Measurements from ENCODE around the gene TNNT2.

The TNNT2 gene

DNA sequence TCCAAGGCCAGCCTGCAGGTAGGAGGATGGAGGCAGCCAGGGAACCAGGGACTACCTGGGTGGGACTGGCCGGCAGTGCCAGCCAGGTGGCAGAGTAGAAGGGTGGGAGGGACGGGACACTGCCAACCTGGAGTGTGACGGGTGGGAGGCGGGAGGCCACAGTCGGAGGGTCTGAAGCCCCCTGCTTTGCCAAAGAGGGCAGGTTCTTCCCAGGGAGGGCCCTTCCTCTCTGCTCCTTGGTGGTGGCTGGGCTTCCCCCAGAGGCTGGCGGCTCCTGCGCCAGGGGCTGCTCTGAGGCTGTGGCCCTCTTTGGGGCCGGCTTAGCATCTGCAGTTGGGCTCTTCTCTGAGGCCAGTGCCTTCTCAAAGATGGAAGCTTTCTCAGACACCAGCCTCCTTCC lies 8.7 kb upstream of the TNNT2 start:
- TF ChIP-seq, protein P1, sequence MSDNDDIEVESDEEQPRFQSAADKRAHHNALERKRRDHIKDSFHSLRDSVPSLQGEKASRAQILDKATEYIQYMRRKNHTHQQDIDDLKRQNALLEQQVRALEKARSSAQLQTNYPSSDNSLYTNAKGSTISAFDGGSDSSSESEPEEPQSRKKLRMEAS (IDR thresholded peaks at IDR 0.05; ENCODE audit: low read depth, low read length): no peak
- TF ChIP-seq, protein P2, sequence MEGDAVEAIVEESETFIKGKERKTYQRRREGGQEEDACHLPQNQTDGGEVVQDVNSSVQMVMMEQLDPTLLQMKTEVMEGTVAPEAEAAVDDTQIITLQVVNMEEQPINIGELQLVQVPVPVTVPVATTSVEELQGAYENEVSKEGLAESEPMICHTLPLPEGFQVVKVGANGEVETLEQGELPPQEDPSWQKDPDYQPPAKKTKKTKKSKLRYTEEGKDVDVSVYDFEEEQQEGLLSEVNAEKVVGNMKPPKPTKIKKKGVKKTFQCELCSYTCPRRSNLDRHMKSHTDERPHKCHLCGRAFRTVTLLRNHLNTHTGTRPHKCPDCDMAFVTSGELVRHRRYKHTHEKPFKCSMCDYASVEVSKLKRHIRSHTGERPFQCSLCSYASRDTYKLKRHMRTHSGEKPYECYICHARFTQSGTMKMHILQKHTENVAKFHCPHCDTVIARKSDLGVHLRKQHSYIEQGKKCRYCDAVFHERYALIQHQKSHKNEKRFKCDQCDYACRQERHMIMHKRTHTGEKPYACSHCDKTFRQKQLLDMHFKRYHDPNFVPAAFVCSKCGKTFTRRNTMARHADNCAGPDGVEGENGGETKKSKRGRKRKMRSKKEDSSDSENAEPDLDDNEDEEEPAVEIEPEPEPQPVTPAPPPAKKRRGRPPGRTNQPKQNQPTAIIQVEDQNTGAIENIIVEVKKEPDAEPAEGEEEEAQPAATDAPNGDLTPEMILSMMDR (IDR thresholded peaks at IDR 0.05; ENCODE audit: low read depth, low read length): no peak
- TF ChIP-seq MYC (IDR thresholded peaks at IDR 0.05; ENCODE audit: low read depth, low read length) (no peak), POLR2A (IDR thresholded peaks at IDR 0.05; ENCODE audit: extremely low read depth, insufficient read length) (no peak)
- no peak overlapping the region for H3K4me3 ChIP-seq (ENCODE audit: low read depth, low read length)
- no peak for DNase-seq (ENCODE audit: low read depth)

DNA sequence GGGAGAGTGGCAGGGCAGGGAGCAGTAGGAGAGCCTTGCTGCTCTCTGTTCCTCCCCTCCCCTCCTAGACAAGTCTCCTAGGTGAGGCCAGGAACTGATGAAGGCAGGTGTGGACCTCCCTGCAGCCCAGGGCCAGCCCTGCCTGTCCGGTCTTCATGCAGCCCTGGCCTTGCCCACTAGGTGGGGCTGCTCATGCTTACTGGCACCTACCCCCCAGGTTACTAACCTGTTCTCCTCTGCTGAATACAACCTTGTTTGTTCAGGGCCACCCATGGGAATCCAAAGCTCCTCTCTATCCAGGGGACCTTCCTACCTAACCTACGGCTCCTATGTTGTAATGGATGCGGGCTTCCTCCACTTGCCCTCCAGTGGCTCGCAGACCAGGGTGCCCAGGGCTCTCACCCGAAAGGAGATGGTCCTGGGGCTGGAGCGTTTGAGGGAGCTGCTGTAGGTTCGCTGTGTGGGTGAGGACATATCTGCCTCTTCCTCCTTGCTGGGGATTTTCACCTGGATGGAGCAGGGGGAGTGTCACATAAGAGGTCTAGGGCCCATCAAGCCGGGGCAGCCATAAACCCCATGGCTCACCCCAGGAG lies 7.9 kb upstream of the TNNT2 start:
- TF ChIP-seq, protein P2 (IDR thresholded peaks at IDR 0.05; ENCODE audit: low read depth, low read length): peak; percentile 86
- no peak for TF ChIP-seq POLR2A (IDR thresholded peaks at IDR 0.05; ENCODE audit: extremely low read depth, insufficient read length)
- peak; percentile 32 for DNase-seq (ENCODE audit: low read depth)
- no peak overlapping the region for H3K4me3 ChIP-seq (ENCODE audit: low read depth, low read length)

DNA sequence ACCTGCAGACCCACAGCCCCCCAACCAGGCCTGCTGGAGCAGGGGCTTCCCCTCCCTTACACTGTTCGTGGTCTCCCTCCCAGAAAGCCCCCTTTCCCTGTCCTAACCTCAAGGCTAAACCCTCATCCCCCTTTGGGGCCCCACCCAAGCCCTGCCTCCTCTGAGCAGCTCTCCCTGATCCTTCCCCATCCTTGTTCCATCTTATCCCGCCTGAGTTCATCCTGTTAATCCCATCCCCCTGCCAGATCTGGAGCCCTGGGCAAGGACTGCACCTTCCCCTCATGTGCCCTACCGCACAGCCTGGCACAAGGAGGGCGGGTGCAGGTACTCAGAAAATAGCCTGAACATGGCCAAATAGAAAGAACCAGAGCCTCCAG lies 6.9 kb upstream of the TNNT2 start:
- DNase-seq (ENCODE audit: low read depth): no peak
- TF ChIP-seq, protein P1 (IDR thresholded peaks at IDR 0.05; ENCODE audit: low read depth, low read length): no peak
- TF ChIP-seq MYC (IDR thresholded peaks at IDR 0.05; ENCODE audit: low read depth, low read length) (no peak), POLR2A (IDR thresholded peaks at IDR 0.05; ENCODE audit: extremely low read depth, insufficient read length) (no peak)
- TF ChIP-seq, protein P2 (IDR thresholded peaks at IDR 0.05; ENCODE audit: low read depth, low read length): no peak
- H3K4me3 ChIP-seq (ENCODE audit: low read depth, low read length): no peak overlapping the region

DNA sequence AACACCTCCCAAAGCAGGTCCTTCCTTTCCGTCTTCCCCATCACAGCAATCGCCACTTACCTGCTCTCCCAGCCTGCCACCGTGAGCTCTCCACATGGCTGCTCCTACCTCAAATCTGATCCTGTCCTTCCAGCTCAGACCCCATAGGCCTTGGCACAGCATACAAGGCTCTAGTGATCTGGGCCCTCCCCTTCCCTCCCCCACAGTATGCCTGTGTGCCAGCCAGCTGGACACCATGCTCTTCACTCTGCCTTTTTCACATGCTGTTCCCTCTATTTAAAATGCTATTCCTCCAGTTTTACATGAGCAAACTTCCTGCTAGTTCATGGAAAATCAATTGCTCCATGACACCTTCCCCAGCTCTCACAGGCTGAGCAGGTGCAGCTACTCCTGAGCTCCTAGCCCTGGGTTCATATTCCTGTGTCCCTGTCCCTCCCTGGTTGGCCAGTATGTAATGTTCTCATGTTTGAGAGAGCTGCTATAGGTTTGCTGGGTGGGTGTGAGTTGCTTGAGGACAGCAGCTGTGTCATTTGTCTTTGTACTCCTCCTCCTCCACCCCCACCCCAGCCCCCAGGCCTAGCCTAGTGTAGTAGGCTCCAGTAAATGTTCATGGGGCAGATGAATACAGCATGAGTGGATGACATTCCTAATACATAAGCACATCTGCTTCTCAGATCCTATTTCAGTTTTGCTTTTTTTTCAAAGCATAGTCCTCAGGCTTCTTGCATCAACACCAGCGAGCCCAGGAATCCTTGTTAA lies 6.3 kb upstream of the TNNT2 start:
- DNase-seq (ENCODE audit: low read depth): no peak
- TF ChIP-seq MYC (IDR thresholded peaks at IDR 0.05; ENCODE audit: low read depth, low read length) (no peak), POLR2A (IDR thresholded peaks at IDR 0.05; ENCODE audit: extremely low read depth, insufficient read length) (no peak)
- TF ChIP-seq, protein P2 (IDR thresholded peaks at IDR 0.05; ENCODE audit: low read depth, low read length): no peak
- TF ChIP-seq, protein P1 (IDR thresholded peaks at IDR 0.05; ENCODE audit: low read depth, low read length): no peak
- H3K4me3 ChIP-seq (ENCODE audit: low read depth, low read length): no peak overlapping the region

DNA sequence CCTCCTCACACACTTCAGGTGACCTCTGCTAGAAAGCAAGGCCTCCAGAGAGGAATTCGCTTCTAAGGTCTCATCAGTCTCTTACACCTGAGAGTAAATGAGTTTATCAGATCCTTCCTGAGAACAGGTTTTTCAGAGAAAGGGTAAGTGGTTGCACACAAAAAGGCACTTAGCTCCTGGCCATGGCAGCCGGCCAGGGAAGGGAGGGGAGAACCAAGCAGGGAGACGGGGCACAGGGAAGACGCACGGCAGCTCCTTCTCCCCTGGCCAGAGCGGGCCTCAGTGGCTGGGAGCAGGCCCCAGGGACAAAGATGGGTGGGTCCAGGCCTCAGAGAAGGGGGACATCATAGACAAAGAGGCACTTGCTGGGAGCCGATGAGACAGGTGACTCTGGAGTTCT lies 3.6 kb upstream of the TNNT2 start:
- no peak for DNase-seq (ENCODE audit: low read depth)
- H3K4me3 ChIP-seq (ENCODE audit: low read depth, low read length): no peak overlapping the region
- TF ChIP-seq, protein P1 (IDR thresholded peaks at IDR 0.05; ENCODE audit: low read depth, low read length): no peak
- TF ChIP-seq MYC (IDR thresholded peaks at IDR 0.05; ENCODE audit: low read depth, low read length) (no peak), POLR2A (IDR thresholded peaks at IDR 0.05; ENCODE audit: extremely low read depth, insufficient read length) (no peak)
- TF ChIP-seq, protein P2 (IDR thresholded peaks at IDR 0.05; ENCODE audit: low read depth, low read length): no peak

All from NB4 (cell line).